ENCODE measurements around the gene IVD.

DNA sequence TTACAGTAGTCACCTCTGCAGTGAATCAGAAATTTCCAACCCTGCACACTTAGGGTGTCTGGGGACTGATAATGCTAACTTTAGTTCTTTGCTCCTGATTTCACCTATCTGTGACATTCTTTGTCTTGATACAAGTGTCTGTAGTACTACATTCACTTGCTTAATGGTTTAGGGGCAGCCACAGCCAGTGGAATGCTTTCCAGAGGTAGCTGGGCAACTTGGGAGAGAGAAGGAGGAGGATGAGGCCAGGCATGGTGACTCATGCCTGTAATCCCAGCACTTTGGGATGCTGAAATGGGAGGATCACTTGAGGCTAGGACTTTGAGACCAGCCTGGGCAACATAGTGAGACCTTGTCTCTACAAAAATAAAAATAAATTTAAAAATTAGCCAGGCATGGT lies 43.7 kb downstream of the IVD start:
- TF ChIP-seq CEBPB (IDR thresholded peaks at IDR 0.05) (no peak), EP300 (IDR thresholded peaks at IDR 0.05; ENCODE audit: borderline replicate concordance) (no peak), YY1 (IDR thresholded peaks at IDR 0.05; ENCODE audit: low read depth) (no peak), EGR1 (IDR thresholded peaks at IDR 0.05) (no peak), RAD21 (IDR thresholded peaks at IDR 0.05; ENCODE audit: low read depth) (no peak), TCF12 (IDR thresholded peaks at IDR 0.05; ENCODE audit: low read depth) (no peak), TAF1 (IDR thresholded peaks at IDR 0.05; ENCODE audit: low read depth) (no peak)
- TF ChIP-seq, protein P1, sequence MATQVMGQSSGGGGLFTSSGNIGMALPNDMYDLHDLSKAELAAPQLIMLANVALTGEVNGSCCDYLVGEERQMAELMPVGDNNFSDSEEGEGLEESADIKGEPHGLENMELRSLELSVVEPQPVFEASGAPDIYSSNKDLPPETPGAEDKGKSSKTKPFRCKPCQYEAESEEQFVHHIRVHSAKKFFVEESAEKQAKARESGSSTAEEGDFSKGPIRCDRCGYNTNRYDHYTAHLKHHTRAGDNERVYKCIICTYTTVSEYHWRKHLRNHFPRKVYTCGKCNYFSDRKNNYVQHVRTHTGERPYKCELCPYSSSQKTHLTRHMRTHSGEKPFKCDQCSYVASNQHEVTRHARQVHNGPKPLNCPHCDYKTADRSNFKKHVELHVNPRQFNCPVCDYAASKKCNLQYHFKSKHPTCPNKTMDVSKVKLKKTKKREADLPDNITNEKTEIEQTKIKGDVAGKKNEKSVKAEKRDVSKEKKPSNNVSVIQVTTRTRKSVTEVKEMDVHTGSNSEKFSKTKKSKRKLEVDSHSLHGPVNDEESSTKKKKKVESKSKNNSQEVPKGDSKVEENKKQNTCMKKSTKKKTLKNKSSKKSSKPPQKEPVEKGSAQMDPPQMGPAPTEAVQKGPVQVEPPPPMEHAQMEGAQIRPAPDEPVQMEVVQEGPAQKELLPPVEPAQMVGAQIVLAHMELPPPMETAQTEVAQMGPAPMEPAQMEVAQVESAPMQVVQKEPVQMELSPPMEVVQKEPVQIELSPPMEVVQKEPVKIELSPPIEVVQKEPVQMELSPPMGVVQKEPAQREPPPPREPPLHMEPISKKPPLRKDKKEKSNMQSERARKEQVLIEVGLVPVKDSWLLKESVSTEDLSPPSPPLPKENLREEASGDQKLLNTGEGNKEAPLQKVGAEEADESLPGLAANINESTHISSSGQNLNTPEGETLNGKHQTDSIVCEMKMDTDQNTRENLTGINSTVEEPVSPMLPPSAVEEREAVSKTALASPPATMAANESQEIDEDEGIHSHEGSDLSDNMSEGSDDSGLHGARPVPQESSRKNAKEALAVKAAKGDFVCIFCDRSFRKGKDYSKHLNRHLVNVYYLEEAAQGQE (IDR thresholded peaks at IDR 0.05; ENCODE audit: low read depth): no peak
- TF ChIP-seq, protein P2, sequence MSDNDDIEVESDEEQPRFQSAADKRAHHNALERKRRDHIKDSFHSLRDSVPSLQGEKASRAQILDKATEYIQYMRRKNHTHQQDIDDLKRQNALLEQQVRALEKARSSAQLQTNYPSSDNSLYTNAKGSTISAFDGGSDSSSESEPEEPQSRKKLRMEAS (IDR thresholded peaks at IDR 0.05): no peak
- TF ChIP-seq, protein P3, sequence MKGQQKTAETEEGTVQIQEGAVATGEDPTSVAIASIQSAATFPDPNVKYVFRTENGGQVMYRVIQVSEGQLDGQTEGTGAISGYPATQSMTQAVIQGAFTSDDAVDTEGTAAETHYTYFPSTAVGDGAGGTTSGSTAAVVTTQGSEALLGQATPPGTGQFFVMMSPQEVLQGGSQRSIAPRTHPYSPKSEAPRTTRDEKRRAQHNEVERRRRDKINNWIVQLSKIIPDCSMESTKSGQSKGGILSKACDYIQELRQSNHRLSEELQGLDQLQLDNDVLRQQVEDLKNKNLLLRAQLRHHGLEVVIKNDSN (IDR thresholded peaks at IDR 0.05): no peak

All from Ishikawa (cell line).